Measurements from ENCODE around the gene ETV3. TPM values are rescaled to one million over a fixed set of nuclear protein-coding genes. Genes with fewer than 3 reads are reported as not detected.

Gene ETV3
- total RNA-seq, 1 donor from 2014 or later, result 19.5 TPM

GRCh38 chr1:157152510-157152909, 14.3 kb upstream of the ETV3 start:
- H4K20me1 ChIP-seq (ENCODE audit: low read depth), result no peaks in the 10 kb centered on the region
- H3K9me3 ChIP-seq (ENCODE audit: low read depth), result no peaks in the 10 kb centered on the region
- no peaks in the 10 kb centered on the region for H3K36me3 ChIP-seq
- H3K27ac Mint-ChIP-seq, result no peak overlapping the region
- no peaks in the 10 kb centered on the region for H3K36me3 Mint-ChIP-seq
- TF ChIP-seq EZH2 (IDR thresholded peaks at IDR 0.05) (no peak), EZH2phosphoT487 (IDR thresholded peaks at IDR 0.05) (no peak)
- TF ChIP-seq, protein P1, sequence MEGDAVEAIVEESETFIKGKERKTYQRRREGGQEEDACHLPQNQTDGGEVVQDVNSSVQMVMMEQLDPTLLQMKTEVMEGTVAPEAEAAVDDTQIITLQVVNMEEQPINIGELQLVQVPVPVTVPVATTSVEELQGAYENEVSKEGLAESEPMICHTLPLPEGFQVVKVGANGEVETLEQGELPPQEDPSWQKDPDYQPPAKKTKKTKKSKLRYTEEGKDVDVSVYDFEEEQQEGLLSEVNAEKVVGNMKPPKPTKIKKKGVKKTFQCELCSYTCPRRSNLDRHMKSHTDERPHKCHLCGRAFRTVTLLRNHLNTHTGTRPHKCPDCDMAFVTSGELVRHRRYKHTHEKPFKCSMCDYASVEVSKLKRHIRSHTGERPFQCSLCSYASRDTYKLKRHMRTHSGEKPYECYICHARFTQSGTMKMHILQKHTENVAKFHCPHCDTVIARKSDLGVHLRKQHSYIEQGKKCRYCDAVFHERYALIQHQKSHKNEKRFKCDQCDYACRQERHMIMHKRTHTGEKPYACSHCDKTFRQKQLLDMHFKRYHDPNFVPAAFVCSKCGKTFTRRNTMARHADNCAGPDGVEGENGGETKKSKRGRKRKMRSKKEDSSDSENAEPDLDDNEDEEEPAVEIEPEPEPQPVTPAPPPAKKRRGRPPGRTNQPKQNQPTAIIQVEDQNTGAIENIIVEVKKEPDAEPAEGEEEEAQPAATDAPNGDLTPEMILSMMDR (IDR thresholded peaks at IDR 0.05), result no peak
- no peak overlapping the region for H3K4me3 Mint-ChIP-seq
- H3K4me1 ChIP-seq, result peaks cover 33% of the 10 kb centered on the region
- H3K27me3 Mint-ChIP-seq (ENCODE audit: insufficient read depth, low read depth), result peaks cover 2% of the 10 kb centered on the region
- H3K27me3 ChIP-seq, result no peaks in the 10 kb centered on the region
- H3K27ac ChIP-seq, result no peak overlapping the region
- H3F3A ChIP-seq (ENCODE audit: low read depth), result no peaks in the 10 kb centered on the region
- H3K4me1 Mint-ChIP-seq, result peaks cover 29% of the 10 kb centered on the region
- no peak overlapping the region for H2AFZ ChIP-seq (replicated peaks)
- H3K4me2 ChIP-seq, result no peak overlapping the region
- DNase-seq (ENCODE audit: low spot score), result no peak
- no peak overlapping the region for H3K9ac ChIP-seq
- peaks cover 2% of the 10 kb centered on the region for H3K9me3 Mint-ChIP-seq
- no peaks in the 10 kb centered on the region for H3K79me2 ChIP-seq (ENCODE audit: low read depth)
- no peak overlapping the region for H3K4me3 ChIP-seq

GRCh38 chr1:157151506-157151905, 13.3 kb upstream of the ETV3 start:
- Histone ChIP-seq H2AFZ (replicated peaks) (no peak overlapping the region), H3K4me3 (no peak overlapping the region), H3F3A (ENCODE audit: low read depth) (no peaks in the 10 kb centered on the region), H3K36me3 (no peaks in the 10 kb centered on the region), H3K79me2 (ENCODE audit: low read depth) (no peaks in the 10 kb centered on the region), H3K4me2 (no peak overlapping the region), H3K27me3 (no peaks in the 10 kb centered on the region), H3K9ac (no peak overlapping the region), H3K27ac (no peak overlapping the region), H3K4me1 (peaks cover 33% of the 10 kb centered on the region), H3K9me3 (ENCODE audit: low read depth) (no peaks in the 10 kb centered on the region), H4K20me1 (ENCODE audit: low read depth) (no peaks in the 10 kb centered on the region)
- H3K27me3 Mint-ChIP-seq (ENCODE audit: insufficient read depth, low read depth), result peaks cover 2% of the 10 kb centered on the region
- peaks cover 28% of the 10 kb centered on the region for H3K4me1 Mint-ChIP-seq
- H3K9me3 Mint-ChIP-seq, result peaks cover 2% of the 10 kb centered on the region
- no peak overlapping the region for H3K4me3 Mint-ChIP-seq
- no peaks in the 10 kb centered on the region for H3K36me3 Mint-ChIP-seq
- no peak for TF ChIP-seq EZH2 (IDR thresholded peaks at IDR 0.05)
- TF ChIP-seq, protein P1 (IDR thresholded peaks at IDR 0.05), result no peak
- TF ChIP-seq EZH2phosphoT487 (IDR thresholded peaks at IDR 0.05), result no peak
- no peak overlapping the region for H3K27ac Mint-ChIP-seq
- no peak for DNase-seq (ENCODE audit: low spot score)

GRCh38 chr1:157151073-157151472, 12.9 kb upstream of the ETV3 start:
- no peak overlapping the region for H3K9ac ChIP-seq
- no peaks in the 10 kb centered on the region for H3K36me3 ChIP-seq
- no peaks in the 10 kb centered on the region for H3K27me3 ChIP-seq
- Mint-ChIP-seq H3K27me3 (ENCODE audit: insufficient read depth, low read depth) (peaks cover 2% of the 10 kb centered on the region), H3K27ac (no peak overlapping the region), H3K4me1 (peaks cover 23% of the 10 kb centered on the region), H3K4me3 (no peak overlapping the region), H3K9me3 (peaks cover 2% of the 10 kb centered on the region), H3K36me3 (no peaks in the 10 kb centered on the region)
- H3K27ac ChIP-seq, result no peak overlapping the region
- no peak for TF ChIP-seq EZH2phosphoT487 (IDR thresholded peaks at IDR 0.05)
- no peak for TF ChIP-seq EZH2 (IDR thresholded peaks at IDR 0.05)
- TF ChIP-seq, protein P1 (IDR thresholded peaks at IDR 0.05), result no peak
- H4K20me1 ChIP-seq (ENCODE audit: low read depth), result no peaks in the 10 kb centered on the region
- no peaks in the 10 kb centered on the region for H3K79me2 ChIP-seq (ENCODE audit: low read depth)
- no peak overlapping the region for H2AFZ ChIP-seq (replicated peaks)
- no peak overlapping the region for H3K4me3 ChIP-seq
- peaks cover 33% of the 10 kb centered on the region for H3K4me1 ChIP-seq
- H3K4me2 ChIP-seq, result no peak overlapping the region
- no peaks in the 10 kb centered on the region for H3K9me3 ChIP-seq (ENCODE audit: low read depth)
- DNase-seq (ENCODE audit: low spot score), result no peak
- H3F3A ChIP-seq (ENCODE audit: low read depth), result no peaks in the 10 kb centered on the region
